Measurements from ENCODE around the gene PPP1R3D. TPM values are rescaled to one million over a fixed set of nuclear protein-coding genes. Genes with fewer than 3 reads are reported as not detected.
A peak's percentile ranks its signal among the peaks of the same experiment; 100 is the strongest.
"Not testable (repeated sequence)": the region's sequence is repeated elsewhere in the genome, so short reads cannot be mapped to it uniquely, and the experiment has no call there.

The PPP1R3D gene, protein sequence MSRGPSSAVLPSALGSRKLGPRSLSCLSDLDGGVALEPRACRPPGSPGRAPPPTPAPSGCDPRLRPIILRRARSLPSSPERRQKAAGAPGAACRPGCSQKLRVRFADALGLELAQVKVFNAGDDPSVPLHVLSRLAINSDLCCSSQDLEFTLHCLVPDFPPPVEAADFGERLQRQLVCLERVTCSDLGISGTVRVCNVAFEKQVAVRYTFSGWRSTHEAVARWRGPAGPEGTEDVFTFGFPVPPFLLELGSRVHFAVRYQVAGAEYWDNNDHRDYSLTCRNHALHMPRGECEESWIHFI
- polyA plus RNA-seq (2013, experiment 1 of 2; ENCODE audit: insufficient read length) = 4.1 TPM
- polyA plus RNA-seq (2013, experiment 2 of 2; ENCODE audit: insufficient read length) = 3.6 TPM

GRCh38 chr20:59940129-59940955 is at the start of gene PPP1R3D, which contains the start of gene FAM217B:
Gene PPP1R3D, minus strand, starts transcription at chr20:59940305. Its CDS starts 374 bp downstream, at chr20:59939931.
Gene FAM217B, plus strand, starts transcription at chr20:59940389. Its CDS starts 3,555 bp downstream, at chr20:59943944.
- DNase-seq = peak; percentile 97

- no peak for DNase-seq
Observed at GRCh38 chr20:59988141-59988540, 48.0 kb upstream of the PPP1R3D start.

GRCh38 chr20:59987135-59987534 is 47.0 kb upstream of the PPP1R3D start:
- no peak for DNase-seq

GRCh38 chr20:59985864-59986263 is 45.8 kb upstream of the PPP1R3D start:
- no peak for DNase-seq

DNA sequence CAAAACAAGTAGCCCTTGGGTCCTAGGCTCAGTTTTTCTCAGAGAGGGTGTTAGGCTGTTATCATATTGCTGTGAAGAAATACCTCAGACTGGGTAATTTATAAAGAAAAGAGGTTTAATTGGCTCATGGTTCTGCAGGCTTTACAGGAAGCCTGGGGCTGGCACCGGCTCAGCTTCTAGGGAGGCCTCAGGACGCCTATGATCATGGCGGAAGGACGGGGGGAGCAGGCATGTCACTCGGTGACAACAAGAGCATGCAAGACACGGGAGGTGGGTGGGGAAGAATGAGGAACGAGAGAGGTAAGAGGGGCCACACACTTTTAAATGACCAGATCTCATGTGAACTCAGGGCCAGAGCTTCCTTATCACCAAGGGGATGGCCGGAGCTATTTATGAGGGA is 45.1 kb upstream of the PPP1R3D start:
- no peak for DNase-seq

DNA sequence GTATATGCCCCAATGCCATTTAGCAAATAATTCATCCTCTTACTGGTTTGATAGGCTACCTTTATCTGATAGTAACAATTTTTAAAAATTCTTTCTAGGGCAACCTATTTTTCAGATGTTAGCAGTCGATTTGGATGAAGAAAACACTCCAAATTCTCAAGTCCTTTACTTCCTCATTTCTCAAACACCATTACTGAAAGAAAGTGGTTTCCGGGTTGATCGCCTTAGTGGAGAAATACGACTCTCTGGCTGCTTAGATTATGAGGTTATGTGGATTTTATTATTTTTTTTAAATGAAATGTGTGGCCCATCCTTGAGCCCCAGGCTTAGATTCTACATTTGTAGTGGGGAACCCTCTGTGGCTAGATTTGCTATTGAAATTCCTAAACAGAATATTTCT is 44.4 kb upstream of the PPP1R3D start:
- no peak for DNase-seq

DNA sequence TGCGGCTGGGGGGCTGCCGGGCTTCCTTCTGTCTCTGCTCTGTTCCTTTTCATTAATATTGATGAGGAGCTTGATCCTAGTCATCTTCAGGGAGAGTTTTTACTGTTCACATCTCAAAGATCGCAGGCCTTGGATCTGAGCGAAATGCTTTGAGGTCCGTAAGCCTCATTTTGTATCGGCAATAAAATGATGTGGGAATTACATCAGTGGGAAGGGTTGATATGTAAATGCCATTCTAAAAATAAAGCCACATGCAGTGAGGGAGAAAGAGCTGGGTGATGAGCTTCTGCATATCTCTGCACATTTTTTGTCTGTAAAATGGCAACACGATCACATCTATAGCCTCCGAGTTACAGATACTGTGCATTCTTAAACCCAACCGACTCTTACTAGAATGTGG is 43.0 kb upstream of the PPP1R3D start:
- DNase-seq = no peak

GRCh38 chr20:59977086-59977485 is 37.0 kb upstream of the PPP1R3D start:
- DNase-seq = no peak

DNA sequence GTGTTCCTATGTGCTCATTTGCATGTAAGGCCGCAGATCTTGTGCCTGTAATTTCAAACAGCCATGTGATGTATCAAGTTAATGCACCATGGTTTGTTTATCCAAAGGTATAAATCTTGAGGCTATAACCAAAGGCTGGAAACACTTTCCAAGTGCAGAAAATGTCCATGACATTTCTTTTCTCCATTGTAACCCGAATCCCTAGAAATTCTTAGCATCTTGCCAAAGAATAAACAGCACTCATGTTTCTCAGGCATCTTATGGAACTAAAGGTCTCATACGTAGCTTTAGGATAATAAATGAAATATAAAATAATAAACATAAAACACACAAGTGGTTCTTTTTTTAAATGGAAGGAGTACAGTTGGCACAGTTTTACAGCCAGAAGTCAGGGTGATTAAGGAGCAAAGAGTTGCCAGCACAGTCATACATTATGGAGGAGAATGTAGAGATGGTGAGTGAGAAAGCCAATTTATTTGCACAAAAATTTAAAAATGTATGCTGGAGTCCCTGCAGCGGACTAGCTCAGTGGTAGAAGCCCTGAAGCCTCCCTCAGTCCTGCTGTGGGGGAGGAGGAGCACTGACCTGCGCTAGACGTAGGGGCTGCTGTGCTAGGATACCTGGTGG is 36.2 kb upstream of the PPP1R3D start:
- no peak for DNase-seq

- DNase-seq = no peak
Observed at GRCh38 chr20:59972037-59972801, 32.1 kb upstream of the PPP1R3D start.

GRCh38 chr20:59971428-59971827 is 31.3 kb upstream of the PPP1R3D start:
- DNase-seq = no peak

GRCh38 chr20:59966428-59966827 is 26.3 kb upstream of the PPP1R3D start:
- no peak for DNase-seq

GRCh38 chr20:59962155-59962554 is 22.1 kb upstream of the PPP1R3D start:
- no peak for DNase-seq

DNA sequence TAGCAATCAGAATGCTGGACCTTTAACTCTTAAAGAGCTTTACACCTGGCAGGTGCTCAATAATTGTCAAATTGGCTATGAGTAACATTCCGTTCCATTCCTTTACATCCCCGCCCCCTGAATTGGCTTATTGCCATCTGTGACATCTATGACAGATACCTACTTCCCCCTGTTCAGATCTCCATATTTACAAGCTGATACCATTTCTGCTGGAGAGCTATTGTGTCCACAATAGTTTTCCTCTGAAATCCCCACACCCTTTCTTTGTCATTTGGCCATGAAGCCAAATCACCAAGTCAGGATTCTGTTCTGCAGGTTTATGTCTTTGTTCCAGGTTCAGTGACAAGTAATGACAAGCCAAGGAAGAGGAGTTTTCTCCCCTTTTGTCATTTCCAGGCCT is 21.3 kb upstream of the PPP1R3D start:
- no peak for DNase-seq

DNA sequence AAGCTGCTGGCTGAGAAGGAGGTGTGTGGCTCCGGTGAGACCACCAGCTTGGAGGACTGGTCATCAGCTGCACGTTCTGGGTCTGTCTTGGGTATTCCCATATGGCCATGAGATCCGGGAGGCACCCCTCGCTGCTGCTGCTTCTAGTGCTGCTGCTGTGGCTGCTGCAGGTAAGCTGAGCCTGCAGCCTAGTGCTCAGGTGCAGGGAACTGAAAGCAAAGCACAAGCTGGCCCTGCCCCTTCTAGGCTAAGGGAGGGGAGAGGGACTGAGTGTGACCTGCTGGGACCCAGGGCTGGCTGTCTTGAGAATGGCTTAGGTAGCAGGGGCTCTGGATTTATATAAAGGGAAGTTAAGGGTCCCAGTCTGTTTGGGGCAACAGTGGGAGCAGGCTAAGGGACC is 18.5 kb upstream of the PPP1R3D start:
- no peak for DNase-seq

- no peak for DNase-seq
Observed at GRCh38 chr20:59958123-59958522, 18.0 kb upstream of the PPP1R3D start, which contains the start of gene CDH26. Gene CDH26, plus strand, starts transcription at chr20:59958423. Its CDS starts 304 bp downstream, at chr20:59958727.

- not testable (repeated sequence) for DNase-seq
Observed at GRCh38 chr20:59957568-59957967, 17.5 kb upstream of the PPP1R3D start.

DNA sequence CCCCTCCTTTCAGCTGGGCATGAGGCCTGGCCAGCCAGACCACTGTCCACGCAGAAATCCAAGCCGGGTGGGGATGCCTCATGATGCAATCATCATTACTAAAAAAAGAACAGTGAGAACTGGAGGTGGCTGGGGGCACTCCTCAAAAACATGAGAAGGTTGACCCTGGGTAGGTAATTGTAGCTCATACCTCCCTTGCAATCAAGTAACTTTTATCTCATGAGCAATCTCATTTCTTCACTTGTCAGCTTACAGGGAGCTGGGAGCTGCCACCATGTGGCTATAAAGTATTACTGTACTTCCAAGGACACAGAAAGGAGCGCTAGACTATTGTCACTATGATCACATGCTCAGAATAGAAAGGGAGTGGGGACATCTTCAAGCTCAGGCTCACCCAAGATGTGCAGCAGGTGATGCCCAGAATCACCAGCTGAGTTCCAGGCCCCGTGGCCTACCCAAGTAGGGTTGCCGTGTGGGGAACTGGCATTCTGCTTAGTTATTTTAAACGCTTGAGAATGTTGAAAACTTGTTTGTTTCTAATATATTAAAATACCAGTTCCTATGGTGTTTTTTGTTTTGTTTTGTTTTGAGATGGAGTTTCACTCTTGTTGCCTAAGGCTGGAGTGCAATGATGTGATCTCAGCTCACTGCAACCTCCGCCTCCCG is 15.2 kb upstream of the PPP1R3D start:
- no peak for DNase-seq

- DNase-seq = no peak
Observed at GRCh38 chr20:59954718-59955117, 14.6 kb upstream of the PPP1R3D start.

DNA sequence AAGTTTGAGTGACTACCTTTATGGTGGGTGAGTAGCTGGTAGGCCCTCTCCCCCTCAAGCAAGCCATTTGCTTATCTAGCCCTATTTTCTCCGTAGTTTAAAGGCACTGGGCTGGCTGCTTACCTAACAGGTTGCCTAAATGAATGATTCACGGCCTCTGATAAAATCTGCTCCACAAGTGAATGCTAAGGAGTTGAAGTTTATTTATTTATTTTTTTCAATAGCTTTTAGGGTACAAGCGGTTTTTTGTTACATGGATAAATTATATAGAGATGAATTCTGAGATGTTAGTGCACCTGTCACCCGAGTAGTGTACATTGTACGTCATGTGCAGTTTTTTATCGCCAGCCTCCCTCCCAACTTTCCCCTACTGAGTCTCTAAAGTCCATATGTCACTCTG is 9.8 kb upstream of the PPP1R3D start:
- DNase-seq = no peak

DNA sequence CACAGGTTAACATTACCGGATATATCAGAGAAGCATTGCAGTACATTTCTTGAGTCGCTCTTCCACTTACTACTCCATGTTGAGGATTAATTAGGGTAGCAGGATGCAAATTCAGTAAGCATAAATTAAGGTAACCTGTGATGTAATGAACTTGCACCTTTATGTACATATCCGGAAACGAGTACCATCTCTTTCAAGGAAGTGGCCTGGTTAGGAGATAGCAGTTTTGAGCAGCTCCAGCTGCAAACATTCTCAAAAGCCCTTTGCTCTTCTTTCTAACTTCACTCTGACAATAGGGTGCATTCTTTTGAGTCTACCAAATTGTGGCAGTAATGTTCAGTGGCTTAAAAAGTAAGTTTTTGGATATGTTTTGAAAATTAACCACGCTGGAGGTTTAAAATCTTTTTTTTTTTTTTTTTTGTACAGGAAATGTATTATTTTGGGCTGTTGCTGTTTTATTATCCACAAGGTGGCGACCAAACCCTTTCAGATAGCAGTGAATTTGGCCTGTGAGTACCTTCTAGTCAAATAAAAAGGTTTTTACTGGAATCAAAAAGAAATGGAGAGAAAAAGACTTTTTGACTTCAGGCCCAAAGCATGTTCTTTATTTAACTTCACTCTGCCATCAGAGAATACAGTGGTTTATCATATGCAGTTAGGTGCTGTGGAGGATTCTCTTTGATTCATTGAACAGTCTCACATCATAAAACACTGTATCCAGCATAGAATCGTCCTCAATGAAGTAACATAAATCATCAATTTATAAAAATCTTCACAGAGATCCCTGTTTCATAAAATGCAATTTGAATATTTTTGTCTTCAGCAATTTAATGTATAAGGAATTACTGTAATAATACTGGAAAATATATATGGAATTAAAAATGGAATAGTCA is 9.0 kb upstream of the PPP1R3D start:
- DNase-seq = peak; percentile 61

All from fibroblast of skin of abdomen (primary cell).